Upper lobe of left lung (tissue), 6 donors: ENCODE measurements around the gene SMOC2. TPM values are rescaled to one million over a fixed set of nuclear protein-coding genes. Genes with fewer than 3 reads are reported as not detected.

Source experiments
- ATAC-seq, 2 donors: fragments of 200-7000 bp; cut with Tn5 transposase; one replicate each; pipeline ENCODE4 v1.9.1; 2022; ENCODE audit warnings: mild to moderate bottlenecking in 2 of 2, moderate library complexity in 2 of 2; ENCODE audit not compliant: low FRiP score in 2 of 2
- DNase-seq, 2 donors: peaks; one replicate each; pipeline ENCODE4 v3.0.0-alpha.2; 2019 to 2020
- H3K27ac ChIP-seq, 4 donors: fragments of 200-600 bp; sonication (generic); one replicate each; pipeline ENCODE4 v1.5.1; 2016 to 2019
- H3K27me3 ChIP-seq, 4 donors: fragments of 200-600 bp; sonication (generic); one replicate each; pipeline ENCODE4 v1.5.1; 2017 to 2019
- H3K36me3 ChIP-seq, 4 donors: fragments of 200-600 bp; sonication (generic); one replicate each; pipeline ENCODE4 v1.5.1; 2016 to 2019
- H3K4me1 ChIP-seq, 4 donors: fragments of 200-600 bp; sonication (generic); one replicate each; pipeline ENCODE4 v1.5.1; 2018 to 2019
- H3K4me3 ChIP-seq, 4 donors: fragments of 200-600 bp; sonication (generic); one replicate each; pipeline ENCODE4 v1.5.1; 2017 to 2019; ENCODE audit warnings: mild to moderate bottlenecking in 2 of 4, moderate library complexity in 1 of 4
- H3K9me3 ChIP-seq, 4 donors: fragments of 200-600 bp; sonication (generic); one replicate each; pipeline ENCODE4 v1.5.1; 2018 to 2019
- CTCF ChIP-seq, 6 experiments: fragments of 450-650 bp in 4 of 6; fragments of 200-600 bp in 2 of 6; sonication (generic) in 2 of 6; IDR thresholded peaks; one replicate each; pipeline ENCODE4 v1.5.1; 2016 to 2019; ENCODE audit warnings: antibody characterized with exemption in 6 of 6
- EP300 ChIP-seq, 4 donors: sonication (generic); formaldehyde crosslinking; IDR thresholded peaks; one replicate each; pipeline ENCODE4 v1.5.1; 2017; ENCODE audit warnings: antibody characterized with exemption in 4 of 4, control low read depth in 2 of 4
- POLR2A ChIP-seq, 4 donors: fragments of 450-650 bp; IDR thresholded peaks; one replicate each; pipeline ENCODE4 v1.5.1; 2016 to 2017; ENCODE audit warnings: antibody characterized with exemption in 4 of 4, mild to moderate bottlenecking in 2 of 4
- POLR2AphosphoS5 ChIP-seq, 2 donors: sonication (generic); formaldehyde crosslinking; IDR thresholded peaks; one replicate each; pipeline ENCODE4 v1.5.1; 2017; ENCODE audit warnings: antibody characterized with exemption in 2 of 2
- WGBS, 2 donors: methylation state at CpG; one replicate each; pipeline ENCODE4 v1.1.5; 2017 to 2018; 5-methylcytosine and 5-hydroxymethylcytosine counted together
- total RNA-seq, 6 donors: library from RNA; depleted of rRNA in 4 of 6; stranded (reverse); fragments of >200 nt in 4 of 6; gene quantifications; one replicate each; pipeline versions ENCODE4 v1.1.0 to v1.2.1, GENCODE V29; 2016 to 2021
- donor health status: DM: no; HTN: no; CAD: no; lungs with moderate emphysema.
- donor health status: DM: no; HTN: yes; CAD: no; lungs with severe emphysema.

Gene SMOC2
- total RNA-seq, 6 donors from 2014 or later = 1.0 to 18.9 (median 5.0) TPM

DNA sequence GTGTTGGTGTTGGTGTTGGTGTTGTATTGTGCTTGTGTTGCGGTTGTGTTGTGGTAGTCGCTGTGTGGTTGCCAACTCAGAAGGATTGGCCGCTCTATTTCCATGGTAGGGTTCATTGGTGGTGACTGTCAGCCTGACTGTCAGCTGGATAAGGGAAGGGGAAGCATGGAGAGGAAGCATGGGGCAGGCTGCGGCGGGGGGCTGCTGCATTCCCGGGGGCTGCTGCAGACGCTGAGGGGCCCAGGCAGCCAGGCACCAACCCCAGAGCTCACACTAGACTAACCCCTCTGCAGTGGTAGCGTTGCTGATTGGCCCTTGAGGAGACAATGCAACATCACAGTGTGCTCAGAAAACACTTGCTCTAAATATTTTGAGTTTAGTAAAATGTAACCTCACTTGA lies 199.2 kb downstream of the SMOC2 start:
- H3K27ac ChIP-seq = no peak overlapping the region
- TF ChIP-seq EP300 (IDR thresholded peaks at IDR 0.05) = no peak
- no peak for TF ChIP-seq POLR2A (IDR thresholded peaks at IDR 0.05)
- no peak for TF ChIP-seq CTCF (IDR thresholded peaks at IDR 0.05)
- no peak for TF ChIP-seq POLR2AphosphoS5 (IDR thresholded peaks at IDR 0.05)
- H3K27me3 ChIP-seq = no peaks in the 10 kb centered on the region
- 58 to 65% methylated on average over 5 to 8 of the region's 8 CpGs for WGBS, 2 donors
- DNase-seq = no peak
- no peaks in the 10 kb centered on the region for H3K4me1 ChIP-seq
- ATAC-seq = no peak
- H3K4me3 ChIP-seq = no peak overlapping the region
- no peaks in the 10 kb centered on the region for H3K36me3 ChIP-seq
- no peaks in the 10 kb centered on the region for H3K9me3 ChIP-seq

DNA sequence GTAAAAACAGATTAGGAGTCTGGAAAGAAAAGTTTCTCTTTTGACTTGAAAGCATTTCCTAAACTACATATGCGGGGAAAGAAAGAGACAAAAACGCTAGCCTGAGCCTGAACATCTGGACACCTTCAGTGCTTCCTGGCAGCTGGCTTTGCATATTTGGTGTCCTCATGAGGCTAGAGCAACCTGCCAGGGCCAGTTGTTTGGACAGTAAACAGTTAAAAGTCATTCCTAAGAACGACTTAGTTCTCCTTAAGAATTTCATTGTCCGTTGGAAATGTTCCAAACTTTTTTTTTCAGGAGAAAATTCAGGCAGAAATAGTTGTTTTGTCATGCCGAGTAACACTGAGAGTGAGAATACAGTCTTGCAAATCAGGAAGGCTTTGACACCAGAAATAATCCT lies 199.8 kb downstream of the SMOC2 start:
- no peak overlapping the region for H3K4me3 ChIP-seq
- TF ChIP-seq CTCF (IDR thresholded peaks at IDR 0.05) = no peak
- no peak for TF ChIP-seq POLR2A (IDR thresholded peaks at IDR 0.05)
- TF ChIP-seq POLR2AphosphoS5 (IDR thresholded peaks at IDR 0.05) = no peak
- no peak for TF ChIP-seq EP300 (IDR thresholded peaks at IDR 0.05)
- H3K9me3 ChIP-seq = no peaks in the 10 kb centered on the region
- WGBS, 2 donors = 24 to 31% methylated on average over 5 of the region's 5 CpGs
- H3K4me1 ChIP-seq = no peaks in the 10 kb centered on the region
- H3K27me3 ChIP-seq = no peaks in the 10 kb centered on the region
- no peak overlapping the region for H3K27ac ChIP-seq
- DNase-seq = no peak
- no peak for ATAC-seq
- H3K36me3 ChIP-seq = no peaks in the 10 kb centered on the region

DNA sequence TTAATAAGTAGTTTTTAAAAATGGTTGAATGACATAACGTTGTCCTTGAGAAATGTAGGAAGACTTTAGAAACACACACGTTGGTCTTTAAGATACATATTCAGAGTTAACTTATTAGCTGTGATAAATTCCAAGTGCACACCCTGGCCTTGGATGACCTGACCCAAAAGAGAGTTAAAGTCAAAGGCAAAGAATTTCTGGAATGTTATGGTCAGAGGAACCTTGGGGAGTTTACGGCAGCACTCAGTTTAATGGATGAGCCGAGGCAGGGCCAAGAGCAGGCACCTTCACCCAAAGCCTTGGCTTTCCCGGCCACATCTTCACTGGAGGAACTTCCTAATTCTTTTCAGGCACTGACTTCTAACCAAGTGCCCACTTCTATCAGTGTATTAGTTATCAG lies 200.5 kb downstream of the SMOC2 start:
- no peaks in the 10 kb centered on the region for H3K27me3 ChIP-seq
- 39 to 51% methylated on average over 5 of the region's 5 CpGs for WGBS, 2 donors
- H3K36me3 ChIP-seq = no peaks in the 10 kb centered on the region
- ATAC-seq (peak in 1 of 2 donors; percentile 44), DNase-seq (no peak)
- H3K4me3 ChIP-seq = no peak overlapping the region
- no peak for TF ChIP-seq EP300 (IDR thresholded peaks at IDR 0.05)
- TF ChIP-seq CTCF (IDR thresholded peaks at IDR 0.05) = no peak
- no peaks in the 10 kb centered on the region for H3K9me3 ChIP-seq
- no peak overlapping the region for H3K27ac ChIP-seq
- H3K4me1 ChIP-seq = no peaks in the 10 kb centered on the region

DNA sequence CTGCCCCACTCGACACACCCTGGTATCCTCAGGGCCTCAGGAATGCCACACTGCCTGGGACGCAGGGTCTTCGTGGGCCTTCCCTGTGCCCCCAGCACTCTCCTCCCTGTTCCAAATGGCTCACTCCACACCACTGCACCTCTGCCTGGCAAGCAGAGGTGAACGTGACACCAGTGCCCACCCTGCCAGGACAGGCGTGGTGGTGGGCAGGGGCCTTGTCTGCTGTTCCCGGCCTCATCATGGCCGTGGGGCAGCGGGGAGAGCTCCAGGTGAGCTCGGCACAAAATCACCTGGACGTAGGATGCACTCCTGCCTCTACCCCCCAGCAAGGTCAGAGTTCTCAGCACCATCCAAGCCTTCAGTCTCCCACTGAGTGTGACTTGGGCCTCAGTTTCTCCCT lies 202.4 kb downstream of the SMOC2 start:
- Histone ChIP-seq H3K4me1 (peaks cover 0 to 5% (median 4%) of the 10 kb centered on the region in 4 donors), H3K27me3 (no peaks in the 10 kb centered on the region), H3K36me3 (no peaks in the 10 kb centered on the region), H3K27ac (no peak overlapping the region), H3K9me3 (no peaks in the 10 kb centered on the region), H3K4me3 (no peak overlapping the region)
- DNase-seq (peak in 1 of 2 donors; percentile 54), ATAC-seq (no peak)
- WGBS, 2 donors = 87 to 92% methylated on average over 3 to 10 of the region's 10 CpGs
- TF ChIP-seq CTCF (IDR thresholded peaks at IDR 0.05) = no peak
- no peak for TF ChIP-seq POLR2AphosphoS5 (IDR thresholded peaks at IDR 0.05)
- TF ChIP-seq EP300 (IDR thresholded peaks at IDR 0.05) = no peak
- no peak for TF ChIP-seq POLR2A (IDR thresholded peaks at IDR 0.05)

- Histone ChIP-seq H3K4me1 (peaks cover 0 to 13% (median 8%) of the 10 kb centered on the region in 4 donors), H3K36me3 (no peaks in the 10 kb centered on the region), H3K4me3 (no peak overlapping the region), H3K27ac (no peak overlapping the region), H3K27me3 (no peaks in the 10 kb centered on the region), H3K9me3 (no peaks in the 10 kb centered on the region)
- DNase-seq = no peak
- 81 to 86% methylated on average over 8 to 9 of the region's 9 CpGs for WGBS, 2 donors
- TF ChIP-seq EP300 (IDR thresholded peaks at IDR 0.05) (no peak), POLR2AphosphoS5 (IDR thresholded peaks at IDR 0.05) (no peak), CTCF (IDR thresholded peaks at IDR 0.05) (no peak), POLR2A (IDR thresholded peaks at IDR 0.05) (no peak)
- no peak for ATAC-seq
These were observed 204.3 kb downstream of the SMOC2 start for GRCh38 chr6:168645326-168645725.
